Fibroblast of lung (primary cell): Measurements from ENCODE around the gene SPEG. TPM values are rescaled to one million over a fixed set of nuclear protein-coding genes. Genes with fewer than 3 reads are reported as not detected.

Experiments used
- DNase-seq, 2 donors: peaks; one replicate each; pipeline versions ENCODE4 v3.0.0 to v3.0.0-alpha.2; 2010; ENCODE audit warnings: low read depth in 2 of 2
- H2AFZ ChIP-seq: 2 replicates; pipeline ENCODE4 v1.5.1; 2012; ENCODE audit warnings: low read length, control low read depth, inconsistent platforms
- H3K27ac ChIP-seq: 2 replicates; pipeline ENCODE4 v1.5.1; 2011; ENCODE audit warnings: low read length, control low read depth; ENCODE audit not compliant: insufficient read depth
- H3K27me3 ChIP-seq: 2 replicates; pipeline ENCODE4 v1.5.1; 2011; ENCODE audit warnings: mild to moderate bottlenecking, low read length; ENCODE audit not compliant: control insufficient read depth, insufficient read depth
- H3K36me3 ChIP-seq: 2 replicates; pipeline ENCODE4 v1.5.1; 2011; ENCODE audit warnings: low read length; ENCODE audit not compliant: control insufficient read depth, insufficient read depth
- H3K4me1 ChIP-seq: 2 replicates; pipeline ENCODE4 v1.5.1; 2011; ENCODE audit warnings: low read length; ENCODE audit not compliant: control insufficient read depth, insufficient read depth; ENCODE audit errors: extremely low read depth
- H3K4me2 ChIP-seq: 2 replicates; pipeline ENCODE4 v1.5.1; 2011; ENCODE audit warnings: low read length, control low read depth; ENCODE audit not compliant: insufficient read depth; ENCODE audit errors: extremely low read depth
- H3K4me3 ChIP-seq, 4 experiments: fragments of 200-600 bp in 1 of 4; sonication (generic) in 1 of 4; replicated peaks in 1 of 4; 2 replicates each; pipeline ENCODE4 v1.5.1; 2011 to 2016; ENCODE audit warnings: low read length in 4 of 4, low read depth in 3 of 4, mild to moderate bottlenecking in 3 of 4, control low read depth in 2 of 4, inconsistent platforms in 1 of 4, mixed read lengths in 1 of 4; ENCODE audit not compliant: insufficient read depth in 1 of 4; ENCODE audit errors: control extremely low read depth in 1 of 4
- H3K79me2 ChIP-seq: 2 replicates; pipeline ENCODE4 v1.5.1; 2012; ENCODE audit warnings: mild to moderate bottlenecking, low read length, inconsistent platforms; ENCODE audit not compliant: control insufficient read depth, insufficient read depth
- H3K9ac ChIP-seq: 2 replicates; pipeline ENCODE4 v1.5.1; 2011; ENCODE audit warnings: mild to moderate bottlenecking, low read length, control low read depth; ENCODE audit not compliant: insufficient read depth
- H3K9me3 ChIP-seq: 2 replicates; pipeline ENCODE4 v1.5.1; 2012; ENCODE audit warnings: low read depth, low read length; ENCODE audit not compliant: control insufficient read depth, insufficient read depth
- H4K20me1 ChIP-seq: 2 replicates; pipeline ENCODE4 v1.5.1; 2011; ENCODE audit warnings: low read length; ENCODE audit not compliant: control insufficient read depth, insufficient read depth; ENCODE audit errors: extremely low read depth
- CTCF ChIP-seq, 2 donors: IDR thresholded peaks in 1 of 2; conservative IDR thresholded peaks in 1 of 2; 1 replicate in 1 of 2; 2 replicates in 1 of 2; pipeline ENCODE4 v1.5.1; 2011 to 2012; ENCODE audit warnings: low read length in 2 of 2, control low read depth in 1 of 2, inconsistent platforms in 1 of 2, low read depth in 1 of 2, mild to moderate bottlenecking in 1 of 2
- EZH2 ChIP-seq: IDR thresholded peaks from 2 replicates; pipeline ENCODE4 v1.5.1; 2012; ENCODE audit warnings: low read length, control low read depth, mild to moderate bottlenecking; ENCODE audit errors: missing control alignments
- polyA minus RNA-seq: library from RNA; depleted of rRNA, polyadenylated mRNA; stranded (reverse); fragments of >200 nt; gene quantifications from 2 replicates; pipeline ENCODE4 v1.2.3, GENCODE V29; 2011; ENCODE audit warnings: low replicate concordance
- polyA plus RNA-seq, 2 donors: library from polyadenylated mRNA; depleted of rRNA in 1 of 2; stranded (reverse) in 1 of 2; unstranded in 1 of 2; fragments of >200 nt; gene quantifications; 2 replicates each; pipeline ENCODE4 v1.2.1, GENCODE V29; 2011 to 2012; ENCODE audit warnings: missing spikeins in 1 of 2
- total RNA-seq: library from RNA; depleted of rRNA; stranded (reverse); fragments of >200 nt; gene quantifications from 2 replicates; pipeline ENCODE4 v1.2.1, GENCODE V29; 2014

The SPEG gene
- total RNA-seq = 13.1 and 20.1 TPM in 2 replicates
- polyA plus RNA-seq = 5.6 and 9.5 TPM in 2 replicates
- polyA plus RNA-seq (2012) = 12.7 and 17.9 TPM in 2 replicates
- polyA minus RNA-seq = 9.4 and 19.9 TPM in 2 replicates

DNA sequence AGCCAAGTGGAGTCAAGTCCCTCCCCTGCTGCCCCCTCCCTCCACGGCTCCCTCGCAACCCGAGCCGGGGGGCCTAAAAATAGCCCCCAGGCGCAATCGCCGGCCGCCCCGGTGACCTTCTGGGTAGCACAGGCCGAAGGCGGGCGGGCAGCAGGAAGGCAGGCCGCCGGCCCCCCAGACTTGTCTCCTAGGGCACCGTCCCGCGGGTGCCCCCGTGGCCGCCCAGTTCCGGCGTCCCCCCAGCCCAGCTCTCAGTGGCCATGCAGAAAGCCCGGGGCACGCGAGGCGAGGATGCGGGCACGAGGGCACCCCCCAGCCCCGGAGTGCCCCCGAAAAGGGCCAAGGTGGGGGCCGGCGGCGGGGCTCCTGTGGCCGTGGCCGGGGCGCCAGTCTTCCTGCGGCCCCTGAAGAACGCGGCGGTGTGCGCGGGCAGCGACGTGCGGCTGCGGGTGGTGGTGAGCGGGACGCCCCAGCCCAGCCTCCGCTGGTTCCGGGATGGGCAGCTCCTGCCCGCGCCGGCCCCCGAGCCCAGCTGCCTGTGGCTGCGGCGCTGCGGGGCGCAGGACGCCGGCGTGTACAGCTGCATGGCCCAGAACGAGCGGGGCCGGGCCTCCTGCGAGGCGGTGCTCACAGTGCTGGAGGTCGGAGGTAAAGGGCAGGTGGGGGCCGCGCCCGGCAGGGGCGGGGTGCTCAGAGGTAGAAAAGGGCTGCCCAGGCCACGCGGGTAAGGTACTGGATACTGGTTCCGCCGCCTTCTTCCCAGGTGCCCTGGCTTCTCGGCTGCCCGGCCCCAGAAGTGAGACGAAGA is at the start of gene SPEG:
Gene SPEG, plus strand, starts transcription at position 126 of the 808 bp plus-strand sequence. Its CDS starts 135 bp downstream, at position 261.
- no peak within 1 kb of the TSS for H3K4me2 ChIP-seq
- no peaks in the 10 kb centered on the region for H4K20me1 ChIP-seq
- H3K27me3 ChIP-seq = peaks cover 10% of the 10 kb centered on the region
- peak in 1 of 2 donors; percentile 23 for DNase-seq
- no peak within 1 kb of the TSS for H2AFZ ChIP-seq
- no peaks in the 10 kb centered on the region for H3K9me3 ChIP-seq
- no peak within 1 kb of the TSS for H3K9ac ChIP-seq
- TF ChIP-seq CTCF (conservative IDR thresholded peaks at IDR 0.05 in 1 of 2, IDR thresholded peaks at IDR 0.05 in 1 of 2; ENCODE audit: low read depth in 1 of 2, low read length in 2 of 2) (no peak), EZH2 (no peak)
- H3K36me3 ChIP-seq = no peaks in the 10 kb centered on the region
- no peak within 1 kb of the TSS for H3K4me3 ChIP-seq
- H3K79me2 ChIP-seq = no peaks in the 10 kb centered on the region
- no peak within 1 kb of the TSS for H3K27ac ChIP-seq
- no peaks in the 10 kb centered on the region for H3K4me1 ChIP-seq

DNA sequence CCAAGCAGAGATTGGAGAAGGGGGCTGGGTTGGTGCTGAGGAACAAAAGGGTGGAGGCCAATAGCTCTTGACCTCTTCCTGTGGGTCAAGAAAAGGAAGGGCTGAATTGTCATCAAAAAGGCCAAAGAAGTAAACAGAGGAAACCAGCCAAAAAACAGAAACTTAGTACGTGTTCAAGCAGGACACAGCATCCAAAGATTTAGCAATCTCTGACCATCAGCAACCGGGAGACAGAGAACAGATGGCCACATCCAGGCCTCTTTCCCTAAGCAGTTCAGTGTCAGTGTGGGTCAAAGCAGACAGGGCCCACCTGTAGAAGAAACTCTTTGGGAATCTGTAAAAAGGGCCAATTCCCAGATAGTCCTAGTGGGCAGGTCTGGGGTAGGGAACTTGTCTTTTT is 49.8 kb upstream of the SPEG start:
- Histone ChIP-seq H3K9ac (no peak overlapping the region), H4K20me1 (no peaks in the 10 kb centered on the region), H3K36me3 (peaks cover 33% of the 10 kb centered on the region), H2AFZ (no peak overlapping the region), H3K9me3 (no peaks in the 10 kb centered on the region), H3K79me2 (peaks cover 9% of the 10 kb centered on the region), H3K27me3 (no peaks in the 10 kb centered on the region), H3K4me1 (peaks cover 13% of the 10 kb centered on the region), H3K4me3 (no peak overlapping the region), H3K27ac (no peak overlapping the region), H3K4me2 (no peak overlapping the region)
- TF ChIP-seq EZH2 (no peak), CTCF (conservative IDR thresholded peaks at IDR 0.05 in 1 of 2, IDR thresholded peaks at IDR 0.05 in 1 of 2; ENCODE audit: low read depth in 1 of 2, low read length in 2 of 2) (no peak)
- peak in 1 of 2 donors; percentile 80 for DNase-seq

GRCh38 chr2:219385958-219386520 is 48.6 kb upstream of the SPEG start:
- Histone ChIP-seq H3K79me2 (peaks cover 9% of the 10 kb centered on the region), H3K36me3 (peaks cover 26% of the 10 kb centered on the region), H3K4me2 (peak overlapping the region; percentile 94), H2AFZ (no peak overlapping the region), H3K9ac (no peak overlapping the region), H3K9me3 (no peaks in the 10 kb centered on the region), H3K4me3 (peak overlapping the region in 3 of 4 experiments; percentile 86 to 92 (median 88)), H3K27ac (peak overlapping the region; percentile 93), H3K4me1 (peaks cover 13% of the 10 kb centered on the region), H4K20me1 (no peaks in the 10 kb centered on the region), H3K27me3 (no peaks in the 10 kb centered on the region)
- no peak for DNase-seq
- TF ChIP-seq CTCF (conservative IDR thresholded peaks at IDR 0.05 in 1 of 2, IDR thresholded peaks at IDR 0.05 in 1 of 2; ENCODE audit: low read depth in 1 of 2, low read length in 2 of 2) (no peak), EZH2 (no peak)
